Femur (tissue), 1 donor: ENCODE data around the gene NRSN1.
A peak's percentile ranks its signal among the peaks of the same experiment; 100 is the strongest.
"Not testable (repeated sequence)": the region's sequence is repeated elsewhere in the genome, so short reads cannot be mapped to it uniquely, and the experiment has no call there.

Experiments used
- DNase-seq: peaks from one replicate; pipeline ENCODE4 v3.0.0-alpha.2; 2017

The NRSN1 gene, protein sequence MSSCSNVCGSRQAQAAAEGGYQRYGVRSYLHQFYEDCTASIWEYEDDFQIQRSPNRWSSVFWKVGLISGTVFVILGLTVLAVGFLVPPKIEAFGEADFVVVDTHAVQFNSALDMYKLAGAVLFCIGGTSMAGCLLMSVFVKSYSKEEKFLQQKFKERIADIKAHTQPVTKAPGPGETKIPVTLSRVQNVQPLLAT

DNA sequence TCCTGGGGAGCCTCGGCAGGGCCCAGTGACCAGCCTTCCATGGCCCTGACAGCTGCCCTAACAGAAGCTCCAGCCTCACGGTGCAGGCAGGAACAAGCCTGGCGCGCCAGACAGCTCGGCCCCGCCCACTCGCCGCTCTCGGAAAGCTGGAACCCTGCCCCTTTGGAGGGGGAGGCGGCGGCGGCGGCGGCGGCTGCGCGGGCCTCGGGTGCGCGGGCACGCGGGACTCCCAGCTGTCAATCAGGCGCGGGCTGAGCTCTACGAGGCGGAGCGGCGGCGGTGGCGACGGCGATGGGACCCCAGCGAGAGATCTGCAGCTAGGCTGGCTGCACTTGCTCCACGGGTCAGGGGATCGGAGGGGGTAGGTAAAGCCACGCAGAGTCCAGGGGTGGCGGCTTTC, at the start of gene NRSN1:
NRSN1 (plus strand) TSS at position 236 of the 400 bp plus-strand sequence. CDS start 8,113 bp downstream, outside the sequence.
- peak; percentile 19 for DNase-seq

DNA sequence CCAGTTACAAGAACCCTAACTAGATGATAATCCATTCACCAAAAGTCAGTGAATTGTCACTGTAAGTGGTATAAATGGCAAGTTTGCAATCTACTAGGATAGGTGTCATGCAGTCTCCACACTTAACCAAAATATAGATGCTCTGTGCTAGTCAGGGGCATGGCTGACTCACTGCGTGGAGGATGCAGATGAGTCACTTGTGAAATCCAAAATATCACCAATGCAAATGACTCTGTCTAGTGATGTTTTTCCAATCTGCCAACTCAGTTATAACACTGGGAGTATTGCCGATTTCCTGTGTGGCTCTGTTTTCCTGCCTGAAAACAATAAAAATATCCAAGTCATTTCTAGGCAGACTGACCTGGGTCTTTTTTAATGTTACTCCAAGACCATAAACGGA, 47.8 kb upstream of the NRSN1 start:
- no peak for DNase-seq

DNA sequence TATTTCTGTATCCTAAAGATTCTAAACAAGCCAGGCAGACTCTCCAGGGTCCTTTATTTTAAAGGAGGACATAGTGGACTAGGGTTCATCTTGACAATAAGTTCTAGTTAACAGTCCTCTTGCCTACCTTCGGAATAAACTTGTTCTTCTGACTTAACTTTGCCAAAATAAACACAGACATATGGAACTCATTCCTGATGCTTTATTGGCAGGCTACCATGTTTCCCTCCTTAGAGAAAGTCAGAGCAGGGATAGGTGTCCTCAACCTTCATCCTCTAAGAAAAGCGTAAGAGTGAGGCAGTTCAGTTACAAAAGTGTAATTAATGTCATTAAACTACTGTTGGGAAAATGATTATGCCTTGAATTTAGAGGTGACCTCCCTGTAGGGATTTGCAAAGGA, 46.9 kb upstream of the NRSN1 start:
- no peak for DNase-seq

DNA sequence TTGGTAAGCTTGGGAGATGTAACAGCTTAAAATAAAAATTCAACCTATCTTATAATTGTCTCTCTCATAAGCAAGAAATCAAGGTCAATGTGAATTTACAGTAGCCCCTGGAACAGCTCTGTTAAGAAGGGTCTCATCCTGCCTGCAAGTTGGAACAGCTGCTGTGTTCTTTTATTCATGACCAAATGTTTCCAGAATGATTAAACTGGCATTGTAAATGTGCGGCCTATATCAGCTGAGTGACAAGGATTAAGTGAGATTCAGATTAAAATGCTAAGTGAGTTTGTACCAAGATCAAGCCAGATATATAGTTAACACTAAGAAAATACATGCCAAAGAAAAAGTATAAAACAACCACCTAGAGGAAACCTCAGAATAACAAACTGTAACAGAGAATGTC, 45.3 kb upstream of the NRSN1 start:
- no peak for DNase-seq

DNA sequence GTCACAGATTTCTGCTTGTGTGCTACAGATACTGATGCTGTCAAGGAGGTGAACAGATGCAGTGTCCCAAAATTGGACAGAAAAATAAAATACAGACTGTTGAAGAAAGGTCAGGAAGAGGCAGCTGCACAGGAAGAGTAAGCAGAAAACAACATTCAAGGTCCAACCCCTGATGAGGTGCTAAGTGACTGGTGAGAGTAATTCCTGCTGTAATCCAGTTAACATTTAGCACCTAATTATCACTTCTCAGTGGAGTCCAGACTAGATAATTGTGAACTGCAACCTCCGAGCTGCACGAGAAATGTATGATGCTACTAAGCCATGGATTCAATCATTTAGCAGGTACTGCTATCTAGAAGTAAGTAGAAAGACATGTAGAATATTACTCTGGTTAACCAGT, 36.3 kb upstream of the NRSN1 start:
- DNase-seq = no peak

DNA sequence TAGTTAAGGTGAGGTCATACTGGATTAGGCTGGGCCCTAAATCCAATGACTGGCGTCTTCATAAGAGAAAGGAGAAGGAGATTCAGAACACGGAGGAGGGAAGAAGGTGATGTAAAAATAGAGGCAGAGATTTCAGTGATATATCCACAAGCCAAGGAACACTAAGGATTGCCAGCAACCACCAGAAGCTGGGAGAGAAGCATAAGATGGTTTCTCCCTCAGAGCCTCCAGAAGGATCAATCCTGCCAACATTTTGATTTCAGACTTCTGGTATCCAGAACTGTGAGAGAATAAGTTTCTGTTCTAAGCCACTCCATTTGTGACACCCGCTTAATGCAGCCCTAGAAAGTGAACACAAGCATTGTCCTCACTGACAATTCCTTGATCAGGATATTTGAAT, 33.6 kb upstream of the NRSN1 start:
- no peak for DNase-seq

DNA sequence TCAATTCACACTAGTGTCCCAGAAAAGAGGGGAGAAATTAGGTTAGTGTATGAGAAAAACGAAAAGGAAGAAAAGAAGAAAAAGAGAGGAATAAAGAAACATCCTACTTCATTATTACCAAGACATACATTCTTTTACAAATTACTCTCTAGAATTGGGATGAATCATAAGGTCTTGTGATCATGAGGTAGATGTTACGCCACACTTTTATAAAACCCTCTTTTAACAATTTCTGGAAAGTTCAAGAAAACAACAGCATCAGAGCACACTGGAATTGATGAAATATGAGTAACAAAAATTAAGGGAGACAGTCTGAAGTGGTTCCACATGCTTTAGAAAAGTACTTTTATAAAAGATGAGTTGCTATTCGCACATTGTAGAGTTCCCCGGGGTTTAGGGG, 32.6 kb upstream of the NRSN1 start:
- no peak for DNase-seq

DNA sequence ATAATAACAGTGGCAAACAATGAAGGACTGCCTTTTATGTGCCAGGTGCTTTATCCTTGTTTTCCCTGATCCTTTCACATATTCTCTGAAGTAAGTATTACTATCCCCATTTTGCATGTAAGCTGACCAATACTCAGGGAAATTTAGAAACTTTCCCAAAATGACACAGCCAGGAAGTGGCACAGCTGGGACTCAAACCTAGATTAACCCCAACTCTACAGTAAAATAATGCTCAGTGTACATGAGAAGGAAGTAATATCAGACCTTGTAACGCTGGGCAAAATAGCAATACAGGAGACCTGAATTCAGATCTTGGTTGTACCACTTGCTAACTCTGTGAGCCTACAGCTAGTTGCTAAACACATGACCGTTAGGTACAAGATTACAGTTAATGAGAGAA, 26.8 kb upstream of the NRSN1 start:
- DNase-seq = no peak

DNA sequence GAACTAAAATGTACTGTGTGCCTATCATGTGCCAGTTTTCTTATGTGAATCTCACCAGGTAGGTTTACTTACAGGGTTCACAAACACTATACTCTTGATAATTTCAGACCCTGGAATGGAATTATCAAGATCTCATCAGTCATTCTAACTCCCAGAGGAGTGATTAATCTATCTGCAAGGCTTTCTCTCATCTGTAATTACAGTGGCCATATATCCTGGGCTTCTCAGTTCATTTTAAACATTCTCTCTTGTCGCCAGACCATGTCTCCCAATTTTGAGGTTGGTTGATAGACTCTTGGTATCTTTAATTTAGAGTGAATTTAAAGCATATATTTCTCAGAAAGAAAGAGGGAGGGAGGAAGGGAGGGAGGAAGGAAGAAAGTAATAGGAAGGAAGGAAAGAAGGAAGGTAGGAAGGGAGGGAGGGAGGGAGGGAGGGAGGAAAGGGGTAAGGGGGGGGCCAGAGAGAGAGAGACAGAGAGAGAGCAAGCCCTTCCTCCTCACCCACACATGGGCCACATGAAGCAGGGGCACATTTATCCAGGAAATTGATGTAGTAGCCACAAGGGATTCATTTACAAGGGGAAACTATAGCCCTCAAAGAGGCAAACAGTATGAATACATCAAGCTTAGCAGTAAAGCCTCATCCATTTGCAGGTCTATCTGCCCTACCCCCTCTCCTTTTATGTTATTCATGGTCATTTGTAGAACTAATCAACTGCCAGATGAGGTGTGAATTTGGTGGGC, 25.8 kb upstream of the NRSN1 start:
- DNase-seq = no peak

DNA sequence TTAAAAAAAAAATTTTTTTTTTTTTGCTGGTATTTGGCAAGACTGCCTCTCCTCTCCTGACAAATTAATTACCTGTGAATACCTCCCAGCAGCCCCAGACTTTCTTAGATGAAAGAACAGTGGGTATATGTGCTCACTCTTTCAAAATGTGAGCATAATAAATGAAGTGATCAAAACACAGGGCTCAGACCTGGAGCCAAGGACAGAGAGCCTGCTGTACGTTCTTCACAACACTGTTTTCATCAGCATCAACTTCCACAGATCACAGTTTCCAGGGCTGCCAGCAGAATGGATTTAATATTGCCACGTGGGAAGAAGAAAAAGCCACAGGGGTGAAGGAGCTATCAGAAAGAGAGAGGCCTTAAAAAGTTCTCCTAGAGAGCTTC, 25.3 kb upstream of the NRSN1 start:
- DNase-seq = no peak

DNA sequence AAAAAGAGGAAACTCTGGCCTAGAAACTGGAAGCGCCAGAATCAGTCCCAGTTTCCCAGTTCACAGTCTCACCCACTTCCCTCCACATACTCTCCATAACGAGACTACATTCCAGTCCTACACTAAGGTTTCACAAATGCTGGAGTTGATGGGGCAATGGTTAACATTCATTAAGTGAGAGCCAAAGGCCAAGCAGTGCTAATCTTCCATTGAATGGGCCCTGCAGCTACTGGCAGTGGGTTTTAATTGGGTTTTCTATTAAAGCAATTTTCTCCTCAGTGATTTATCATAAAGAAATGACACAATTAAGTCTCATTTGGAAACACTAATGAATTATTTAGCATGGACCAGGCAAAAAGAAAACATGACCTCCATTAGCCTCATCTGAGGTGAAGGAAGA, 20.8 kb upstream of the NRSN1 start:
- no peak for DNase-seq

DNA sequence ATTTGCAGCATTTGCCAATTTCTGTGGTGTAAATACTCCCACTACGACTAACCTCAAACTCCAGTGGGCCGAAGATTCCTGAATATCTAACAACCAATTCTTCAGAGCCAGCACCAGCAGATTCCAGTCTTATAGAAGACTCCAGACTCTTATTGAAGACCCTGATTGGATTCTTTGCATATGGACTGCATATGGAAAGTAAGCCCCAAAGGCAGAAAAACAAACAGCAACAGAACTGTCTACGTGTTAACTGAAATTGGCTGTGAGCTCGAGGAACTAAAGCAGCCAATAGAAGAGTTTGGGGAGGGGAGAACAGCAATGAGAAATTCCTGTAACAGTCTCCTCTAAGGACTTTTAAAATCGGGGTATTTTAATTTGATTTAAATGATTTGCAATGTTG, 19.7 kb upstream of the NRSN1 start:
- DNase-seq = no peak

DNA sequence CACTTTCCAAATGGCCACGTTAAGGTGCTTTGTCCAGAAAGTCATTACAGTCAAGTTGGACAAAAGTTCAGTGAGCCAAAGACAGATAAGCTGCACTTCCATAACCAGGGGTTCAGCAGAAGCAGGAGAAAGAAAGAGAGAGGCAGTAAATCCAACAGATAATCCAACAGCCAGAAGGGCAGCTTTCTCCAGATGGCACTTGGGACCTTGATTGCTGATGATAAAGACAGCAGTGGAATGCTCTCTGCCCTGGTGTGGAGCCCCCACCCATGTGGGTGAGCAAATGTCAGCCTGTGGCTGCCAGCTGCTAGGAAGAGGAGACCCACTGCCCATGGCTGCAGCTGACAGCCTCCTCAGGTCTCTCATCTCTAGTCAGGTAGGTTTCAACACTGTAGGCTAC, 18.7 kb upstream of the NRSN1 start:
- DNase-seq = no peak

DNA sequence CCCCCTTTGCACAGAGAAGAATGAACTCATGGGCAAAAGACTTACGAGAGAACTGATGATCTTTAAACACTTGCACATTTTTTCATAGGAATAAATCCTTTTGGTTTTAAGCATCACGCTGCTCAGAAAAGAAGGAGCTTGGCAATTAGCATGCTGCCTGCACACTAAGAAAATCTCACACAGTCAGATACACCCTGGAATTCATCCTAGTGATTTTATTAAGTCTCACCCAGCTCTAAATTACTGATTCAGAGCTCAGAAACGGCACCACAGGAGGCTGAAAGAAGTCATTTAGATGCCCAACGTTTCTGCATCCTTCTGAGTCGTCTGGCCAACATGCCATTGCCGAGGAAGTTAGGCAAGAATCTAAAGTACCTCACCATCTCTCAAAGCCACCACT, 18.0 kb upstream of the NRSN1 start:
- no peak for DNase-seq

DNA sequence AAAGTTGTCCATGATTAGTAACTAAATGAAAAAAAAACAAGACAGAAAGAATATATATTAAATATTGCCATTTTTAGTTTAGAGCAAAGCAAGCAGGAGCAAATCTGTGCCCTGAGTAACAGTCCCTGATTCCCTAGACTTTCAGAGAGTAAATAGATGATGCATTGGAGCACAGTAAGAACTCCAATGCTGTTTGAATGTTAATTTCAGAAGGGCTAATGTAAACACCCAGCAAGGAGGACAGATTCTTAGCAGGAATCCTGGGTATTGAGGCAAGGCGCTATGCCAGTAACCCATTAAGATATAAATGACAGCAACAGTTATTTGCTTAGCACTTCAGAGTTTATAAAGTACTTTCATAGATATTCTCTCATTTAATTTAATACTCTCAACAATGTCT, 15.6 kb upstream of the NRSN1 start:
- DNase-seq = no peak

DNA sequence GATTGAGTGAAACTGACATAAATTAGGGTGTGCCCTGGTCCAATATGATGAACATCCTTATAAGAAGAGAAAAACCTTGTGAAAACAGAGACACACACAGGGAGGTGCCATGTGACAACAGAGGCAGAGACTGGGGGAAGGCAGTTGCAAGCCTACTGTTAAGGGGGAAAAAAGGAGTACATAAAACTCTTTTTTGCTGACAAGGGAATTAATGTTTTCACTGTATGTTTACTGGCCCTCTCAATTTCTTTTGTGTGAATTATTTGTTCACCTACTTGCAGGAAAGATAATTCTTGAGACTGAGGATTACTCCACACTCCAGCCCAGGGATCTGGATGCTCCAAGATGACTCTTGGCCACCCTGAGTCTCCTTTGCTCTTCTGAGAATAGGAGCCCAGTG, 12.1 kb upstream of the NRSN1 start:
- no peak for DNase-seq

DNA sequence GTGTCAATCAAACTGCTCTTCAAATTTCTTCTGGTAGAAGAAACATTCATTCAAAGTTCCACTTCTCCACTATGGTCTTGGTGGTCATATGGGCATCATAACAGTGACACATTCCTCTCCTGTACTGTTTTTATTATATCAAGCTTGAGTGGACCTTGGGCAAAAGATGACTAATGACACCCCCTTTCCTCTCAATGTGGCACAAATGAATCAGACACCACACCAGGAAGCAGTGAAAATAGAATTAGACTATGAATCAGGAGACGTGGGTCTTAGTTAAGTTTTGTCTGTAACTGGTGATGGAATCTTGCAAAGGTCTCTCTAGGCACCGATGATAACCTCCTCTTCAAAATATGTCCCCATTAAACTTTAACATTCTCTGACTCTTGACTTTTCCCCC, 9.0 kb upstream of the NRSN1 start:
- no peak for DNase-seq

DNA sequence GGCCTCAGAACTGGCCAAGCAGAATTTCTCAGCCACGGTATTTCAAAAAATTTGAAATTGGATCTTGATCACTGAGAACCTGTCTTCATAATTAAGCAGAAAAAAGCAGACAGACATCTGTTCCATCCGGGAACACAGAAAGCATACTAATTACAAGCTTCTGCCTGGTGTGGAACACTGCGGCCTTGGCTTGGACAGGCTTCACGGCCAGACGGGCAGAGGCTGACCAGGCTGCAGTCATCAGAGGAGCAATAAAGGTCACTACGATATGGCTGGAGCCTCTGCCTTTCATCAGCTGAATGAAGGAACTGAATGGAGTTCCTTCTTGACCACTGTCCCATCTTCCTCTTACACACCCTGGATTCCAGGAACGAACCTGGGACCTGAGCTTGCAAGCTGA, 3.9 kb upstream of the NRSN1 start:
- DNase-seq = no peak

DNA sequence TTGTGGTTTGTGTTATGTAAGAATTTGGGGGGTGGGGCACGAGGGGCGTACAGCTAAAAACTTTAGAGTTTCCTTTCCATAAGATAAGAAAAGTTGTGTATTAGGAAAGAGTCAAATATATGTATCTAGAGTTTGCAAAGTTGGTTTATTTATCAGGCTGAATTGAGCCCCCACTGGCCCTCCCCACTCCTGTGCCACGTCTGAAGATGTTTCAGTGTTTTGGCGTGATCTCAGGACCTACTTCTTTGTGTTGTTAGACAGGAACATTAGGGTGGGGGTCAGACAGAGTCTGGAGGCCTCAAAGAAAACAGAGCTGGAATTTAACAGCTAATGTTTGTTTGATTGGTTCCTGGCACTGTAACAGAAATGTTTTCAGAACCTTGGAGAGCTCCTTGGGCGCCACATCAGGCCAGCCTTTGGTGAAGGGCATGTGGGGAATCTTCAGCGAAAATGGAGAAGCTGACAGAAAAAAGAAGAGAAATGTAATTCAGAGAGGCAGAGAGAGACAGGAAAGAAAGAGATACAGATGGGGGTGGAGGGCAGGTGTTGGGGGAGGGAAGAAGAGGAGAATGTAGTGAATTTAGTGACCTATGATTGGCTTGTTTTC, 674 bp downstream of the NRSN1 start:
- DNase-seq = peak; percentile 76

DNA sequence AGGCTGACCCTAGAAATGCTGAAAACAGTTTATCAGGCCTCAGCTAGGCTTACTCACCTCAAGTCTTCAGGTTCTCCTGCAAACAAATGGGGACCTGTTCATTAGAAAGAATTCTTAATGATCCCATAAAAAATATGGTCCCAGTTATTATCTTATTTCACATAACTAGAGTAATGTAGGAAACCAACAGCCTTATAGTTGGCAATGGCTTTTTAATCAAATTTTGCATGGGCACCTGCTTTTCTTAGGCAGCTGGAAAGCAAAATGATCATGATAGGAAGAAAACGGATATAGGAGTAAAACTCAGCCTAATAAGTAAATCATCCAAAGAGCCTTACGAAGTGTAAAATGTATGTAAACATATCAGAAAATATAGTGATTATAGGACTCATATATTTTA, 1.3 kb downstream of the NRSN1 start:
- no peak for DNase-seq

DNA sequence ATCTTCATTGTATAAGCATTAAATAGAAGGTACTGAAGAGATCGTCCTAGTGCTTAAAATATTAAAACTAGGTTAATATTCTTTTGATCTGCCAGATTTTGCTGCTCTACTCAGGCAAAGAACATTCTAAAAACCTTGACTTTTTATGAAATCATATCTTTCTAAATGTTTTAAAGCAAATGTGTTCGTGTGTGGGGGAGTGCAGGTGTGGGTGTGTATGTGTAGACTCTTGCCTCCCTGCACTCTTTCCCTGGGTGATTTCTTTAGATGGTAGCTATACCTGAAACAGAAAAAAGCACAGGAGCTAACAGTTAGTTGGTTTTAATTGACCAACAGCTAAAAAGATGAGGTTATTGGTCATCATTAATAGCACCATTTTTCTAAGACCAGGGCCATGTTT, 5.7 kb downstream of the NRSN1 start:
- DNase-seq = no peak

DNA sequence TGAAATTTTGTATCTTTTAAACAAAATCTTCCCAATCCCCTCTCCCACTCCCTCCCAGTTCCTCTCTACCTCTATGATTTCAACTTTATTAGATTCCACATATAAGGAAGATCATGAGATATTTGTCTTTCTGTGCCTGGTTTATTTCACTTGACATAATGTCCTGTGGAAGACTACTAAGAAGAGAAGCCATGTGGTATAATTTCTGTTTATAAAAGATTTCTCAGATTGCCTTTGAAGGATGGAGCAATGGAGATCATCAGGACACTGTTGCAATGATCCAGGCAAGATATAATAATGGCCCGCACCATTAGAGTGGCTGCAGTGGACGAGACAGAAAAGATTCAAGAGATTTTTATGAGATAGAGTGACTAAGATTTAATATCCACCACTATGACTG, 13.1 kb downstream of the NRSN1 start:
- no peak for DNase-seq

DNA sequence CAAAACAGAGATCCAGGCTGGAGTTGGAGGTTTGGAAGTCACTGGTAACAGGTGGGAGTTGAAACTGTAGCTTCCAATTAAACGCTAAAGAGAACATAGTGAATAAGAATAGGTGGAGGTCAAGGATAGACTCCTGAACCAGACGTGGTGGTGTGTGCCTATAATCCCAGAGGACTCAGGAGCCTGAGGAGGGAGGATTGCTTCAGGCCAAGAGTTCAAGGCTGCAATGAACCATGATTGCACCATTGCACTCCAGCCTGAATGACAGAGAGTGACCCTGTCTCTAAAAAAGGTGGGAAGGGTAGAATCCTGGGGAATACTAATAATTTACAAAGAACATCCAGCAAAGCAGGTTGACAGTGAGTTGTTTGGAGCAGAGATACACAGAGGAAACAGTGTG, 13.6 kb downstream of the NRSN1 start:
- no peak for DNase-seq

DNA sequence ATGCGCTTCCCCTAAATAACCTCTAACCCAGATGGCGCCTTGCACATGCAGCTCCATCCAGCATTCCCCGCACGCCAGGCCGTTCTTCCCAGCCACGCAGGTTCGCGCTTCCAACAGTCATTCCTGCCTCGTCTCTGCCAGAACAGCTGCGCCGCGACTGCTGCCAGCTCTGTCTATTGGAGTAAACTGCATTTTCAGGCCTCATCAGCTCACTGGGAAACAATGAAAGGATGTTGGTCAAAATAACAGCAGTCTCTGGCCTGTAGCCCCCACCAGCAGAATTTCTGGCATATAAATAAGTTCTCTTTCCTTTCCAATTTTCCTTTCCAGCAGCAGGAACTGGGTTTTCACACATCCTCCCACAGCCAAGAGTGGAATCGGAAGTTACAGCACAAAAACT, 14.6 kb downstream of the NRSN1 start:
- DNase-seq = peak; percentile 92

DNA sequence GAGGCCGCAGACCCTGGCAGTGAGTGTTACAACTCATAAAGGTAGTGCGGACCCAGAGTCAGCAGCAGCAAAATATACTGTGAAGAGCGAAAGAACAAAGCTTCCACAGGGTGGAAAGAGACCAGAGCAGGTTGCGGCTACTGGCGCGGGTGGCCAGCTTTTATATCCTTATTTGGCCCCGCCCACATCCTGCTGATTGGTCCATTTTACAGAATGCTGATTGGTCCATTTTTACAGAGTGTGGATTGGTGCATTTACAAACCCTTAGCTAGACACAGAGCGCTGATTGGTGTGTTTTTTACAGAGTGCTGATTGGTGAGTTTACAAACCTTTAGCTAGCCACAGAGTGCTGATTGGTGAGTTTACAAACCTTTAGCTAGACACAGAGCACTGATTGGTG, 16.7 kb downstream of the NRSN1 start:
- DNase-seq = not testable (repeated sequence)
